B cell (primary cell): ENCODE results near the gene BRSK2.

ENCODE experiments used
- EZH2 ChIP-seq: IDR thresholded peaks from 2 replicates; pipeline ENCODE4 v1.6.1; 2012; ENCODE audit warnings: borderline replicate concordance, low read depth, mild to moderate bottlenecking, moderate library complexity, low read length; ENCODE audit not compliant: insufficient read depth, poor library complexity, severe bottlenecking
- TF ChIP-seq, protein P1 (sequence below): fragments of 200-600 bp; IDR thresholded peaks from one replicate; pipeline ENCODE4 v1.8.0; 2022; ENCODE audit warnings: antibody characterized with exemption, mild to moderate bottlenecking

DNA sequence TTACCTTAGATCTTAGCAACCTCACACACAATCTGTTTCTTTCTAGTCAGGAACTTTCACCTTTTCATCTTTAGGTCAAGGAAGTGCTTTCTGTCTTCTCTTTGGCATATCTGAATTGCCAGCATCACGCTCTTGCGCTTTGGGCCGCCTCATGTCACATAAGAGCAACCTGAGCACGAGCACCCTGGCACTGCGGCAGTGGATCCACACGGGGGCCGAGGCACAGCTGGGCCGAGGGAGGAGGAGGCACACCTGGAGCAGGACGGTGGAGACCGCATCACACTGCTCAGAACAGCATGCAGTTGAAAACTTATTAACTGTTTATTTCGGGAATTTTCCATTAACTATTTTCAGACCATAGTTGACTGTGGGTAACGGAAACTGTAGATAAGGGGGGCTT lies 86.1 kb downstream of the BRSK2 start:
- TF ChIP-seq, protein P1, sequence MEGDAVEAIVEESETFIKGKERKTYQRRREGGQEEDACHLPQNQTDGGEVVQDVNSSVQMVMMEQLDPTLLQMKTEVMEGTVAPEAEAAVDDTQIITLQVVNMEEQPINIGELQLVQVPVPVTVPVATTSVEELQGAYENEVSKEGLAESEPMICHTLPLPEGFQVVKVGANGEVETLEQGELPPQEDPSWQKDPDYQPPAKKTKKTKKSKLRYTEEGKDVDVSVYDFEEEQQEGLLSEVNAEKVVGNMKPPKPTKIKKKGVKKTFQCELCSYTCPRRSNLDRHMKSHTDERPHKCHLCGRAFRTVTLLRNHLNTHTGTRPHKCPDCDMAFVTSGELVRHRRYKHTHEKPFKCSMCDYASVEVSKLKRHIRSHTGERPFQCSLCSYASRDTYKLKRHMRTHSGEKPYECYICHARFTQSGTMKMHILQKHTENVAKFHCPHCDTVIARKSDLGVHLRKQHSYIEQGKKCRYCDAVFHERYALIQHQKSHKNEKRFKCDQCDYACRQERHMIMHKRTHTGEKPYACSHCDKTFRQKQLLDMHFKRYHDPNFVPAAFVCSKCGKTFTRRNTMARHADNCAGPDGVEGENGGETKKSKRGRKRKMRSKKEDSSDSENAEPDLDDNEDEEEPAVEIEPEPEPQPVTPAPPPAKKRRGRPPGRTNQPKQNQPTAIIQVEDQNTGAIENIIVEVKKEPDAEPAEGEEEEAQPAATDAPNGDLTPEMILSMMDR, result no peak
- no peak for TF ChIP-seq EZH2
